HepG2 (cell line): ENCODE results near the gene ZMYND12. TPM values are rescaled to one million over a fixed set of nuclear protein-coding genes. Genes with fewer than 3 reads are reported as not detected.

Source experiments
- ATAC-seq: fragments of 200-7000 bp; cut with Tn5 transposase; 3 replicates; pipeline ENCODE4 v1.9.1; 2020; ENCODE audit warnings: mild to moderate bottlenecking, moderate library complexity
- BruUV-seq: library from RNA; stranded (reverse); fragments of 400-500 nt; replicated peaks from 2 replicates; lab custom pipeline; 2021; lab: Mats Ljungman, UMichigan
- CTCF ChIA-PET: fragments of 300-600 bp; formaldehyde crosslinking; extraction: SDS; loops from one replicate; lab custom pipeline; 2021; ENCODE audit warnings: low total read pairs, inconsistent platforms, low intra/inter-chr PET ratio; lab: Yijun Ruan, JAX
- POLR2A ChIA-PET: fragments of 350-600 bp; sonication (Branson Sonifier 250); formaldehyde crosslinking; loops from one replicate; lab custom pipeline; 2020; ENCODE audit warnings: antibody characterized with exemption, inconsistent platforms; lab: Yijun Ruan, JAX
- DNase-seq: peaks from one replicate; pipeline ENCODE4 v3.0.0-alpha.2; 2015; ENCODE audit warnings: low spot score
- FAIRE-seq: peaks from 3 replicates; lab custom pipeline; 2011; peaks lifted over from hg19 to GRCh38; lab: Jason Lieb, UNC
- H2AFZ ChIP-seq: one replicate; pipeline ENCODE4 v1.6.1; 2011; ENCODE audit warnings: low read length, inconsistent platforms
- H3K27ac ChIP-seq: fragments of 300-600 bp; 3 replicates; pipeline ENCODE4 v1.8.0; 2011; ENCODE audit warnings: mixed run types, mild to moderate bottlenecking, mixed read lengths, low read length, inconsistent platforms; ENCODE audit not compliant: insufficient read depth; ENCODE audit errors: extremely low read length
- H3K27me3 ChIP-seq, 2 experiments: fragments of 200-600 bp in 1 of 2; 2 replicates in 1 of 2; 3 replicates in 1 of 2; pipeline versions ENCODE4 v1.6.0 to v1.8.0; 2011; ENCODE audit warnings: low read length in 2 of 2, mild to moderate bottlenecking in 2 of 2, moderate library complexity in 2 of 2, inconsistent platforms in 1 of 2; ENCODE audit not compliant: insufficient read depth in 2 of 2, control insufficient read depth in 1 of 2
- H3K36me3 ChIP-seq, 2 experiments: fragments of 200-600 bp in 1 of 2; replicated peaks in 1 of 2; 2 replicates in 1 of 2; 3 replicates in 1 of 2; pipeline versions ENCODE4 v1.5.1 to v1.8.0; 2011; ENCODE audit warnings: low read length in 2 of 2, inconsistent platforms in 1 of 2; ENCODE audit not compliant: insufficient read depth in 2 of 2, control insufficient read depth in 1 of 2
- H3K4me1 ChIP-seq: 2 replicates; pipeline ENCODE4 v1.5.1; 2012; ENCODE audit warnings: low read length, inconsistent platforms; ENCODE audit not compliant: insufficient read depth
- H3K4me2 ChIP-seq: 2 replicates; pipeline ENCODE4 v1.6.0; 2011; ENCODE audit warnings: low read depth, low read length, inconsistent platforms
- H3K4me3 ChIP-seq, 3 experiments: fragments of 200-600 bp in 1 of 3; sonication (generic), shearing (Covaris generic) in 1 of 3; replicated peaks in 1 of 3; 2 replicates each; pipeline ENCODE4 v1.5.1; 2011 to 2016; ENCODE audit warnings: low read length in 3 of 3, inconsistent platforms in 2 of 3, low read depth in 2 of 3, mild to moderate bottlenecking in 2 of 3, control low read depth in 1 of 3, mixed read lengths in 1 of 3; ENCODE audit not compliant: insufficient read depth in 1 of 3
- H3K79me2 ChIP-seq: one replicate; pipeline ENCODE4 v1.6.1; 2011; ENCODE audit warnings: low read length, inconsistent platforms; ENCODE audit not compliant: insufficient read depth
- H3K9ac ChIP-seq: 2 replicates; pipeline ENCODE4 v1.6.0; 2011; ENCODE audit warnings: mild to moderate bottlenecking, low read depth, low read length, inconsistent platforms; ENCODE audit not compliant: insufficient read depth
- H3K9me3 ChIP-seq: 2 replicates; pipeline ENCODE4 v1.5.1; 2012; ENCODE audit warnings: mild to moderate bottlenecking, low read length
- H4K20me1 ChIP-seq: 2 replicates; pipeline ENCODE4 v1.6.0; 2011; ENCODE audit warnings: inconsistent platforms, mild to moderate bottlenecking, low read length, moderate library complexity; ENCODE audit not compliant: insufficient read depth
- FOXO1 ChIP-seq: sonication (generic); formaldehyde crosslinking; IDR thresholded peaks from 2 replicates; pipeline ENCODE4 v1.4.0; 2020; ENCODE audit warnings: missing genetic modification reagents
- TEF ChIP-seq: sonication (generic); formaldehyde crosslinking; IDR thresholded peaks from 2 replicates; pipeline ENCODE4 v1.5.0; 2020; ENCODE audit warnings: missing genetic modification reagents
- ZFP90 ChIP-seq: sonication (generic); formaldehyde crosslinking; IDR thresholded peaks from 2 replicates; pipeline ENCODE4 v1.8.0; 2022; ENCODE audit warnings: missing genetic modification reagents, mild to moderate bottlenecking, inconsistent platforms, borderline replicate concordance
- ZNF232 ChIP-seq: sonication (generic); formaldehyde crosslinking; IDR thresholded peaks from 2 replicates; pipeline ENCODE4 v1.4.0; 2020; ENCODE audit warnings: missing genetic modification reagents, borderline replicate concordance
- WGBS: methylation state at CpG from one replicate; pipeline ENCODE4 v1.1.6; 2017; ENCODE audit warnings: low lambda C conversion rate; 5-methylcytosine and 5-hydroxymethylcytosine counted together
- in situ Hi-C: cut with HindIII; loops from 2 replicates; pipeline ENCODE4 v1.10.0; 2017; ENCODE audit warnings: low pct_unique_long_range_greater_than_20kb; ENCODE audit not compliant: extremely low pct_ligation_motif_present
- intact Hi-C: fragments of 100-400 bp; cut with micrococcal nuclease; formaldehyde crosslinking; loops from one replicate; pipeline ENCODE4 v1.10.0; 2022; ENCODE audit not compliant: unreplicated experiment
- polyA plus RNA-seq, 8 experiments: library from polyadenylated mRNA; depleted of rRNA in 3 of 8; stranded (reverse) in 7 of 8; unstranded in 1 of 8; fragments of >200 nt; fragmentation: Illumina TruSeq in 4 of 8; extraction: Trizol in 4 of 8; gene quantifications; 2 replicates each; pipeline versions ENCODE4 v1.2.1 to v1.2.3, GENCODE V29; 2011 to 2016; ENCODE audit warnings: low read depth in 4 of 8, missing spikeins in 1 of 8, mixed read lengths in 1 of 8; ENCODE audit not compliant: insufficient read depth in 1 of 8
- total RNA-seq, 5 experiments: library from RNA; depleted of rRNA; stranded (reverse); fragments of >200 nt; fragmentation: Illumina TruSeq; extraction: Trizol; gene quantifications; 2 replicates each; pipeline ENCODE4 v1.2.3, GENCODE V29; 2016; ENCODE audit warnings: low read depth in 1 of 5
- TF ChIP-seq, protein P1 (sequence below): sonication (generic); formaldehyde crosslinking; IDR thresholded peaks from 2 replicates; pipeline ENCODE4 v1.4.0; 2020; ENCODE audit warnings: mild to moderate bottlenecking, missing genetic modification reagents

Gene ZMYND12
- total and polyA plus RNA-seq, 2 of the 13 experiments (the other 11 are each of a cell fraction or from before 2014, with no cell fraction given), result 0.13 to 0.71 TPM

DNA sequence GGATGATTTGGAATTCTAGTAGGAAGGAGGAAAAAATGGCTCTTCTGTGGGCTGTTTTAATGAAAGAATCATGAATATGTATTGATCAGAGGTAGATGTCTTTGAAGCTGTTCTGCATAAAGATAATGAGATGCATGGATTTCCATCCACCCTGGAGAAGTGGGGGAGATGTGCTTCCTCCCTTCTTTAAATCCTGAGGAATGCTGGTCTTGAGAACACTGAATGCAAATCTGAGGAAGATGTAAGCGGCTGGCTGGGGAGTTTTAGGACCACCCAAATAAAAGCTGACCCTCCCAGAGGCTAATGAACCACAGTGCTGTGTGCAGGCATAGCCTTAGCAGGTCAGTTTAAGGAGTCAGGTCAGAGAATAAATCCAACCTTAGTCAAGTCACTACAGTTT lies 37.3 kb downstream of the ZMYND12 start (continued):
- TF ChIP-seq ZFP90 (CRISPR knock-in tag), result no peak
- no peak for TF ChIP-seq TEF (CRISPR knock-in tag)
- TF ChIP-seq ZNF232, result no peak
- TF ChIP-seq FOXO1 (CRISPR knock-in tag), result no peak
- TF ChIP-seq, all 625 proteins: peak for 0

GRCh38 chr1:42417166-42417565 lies 38.7 kb downstream of the ZMYND12 start:
- H3K36me3 ChIP-seq, result no peaks in the 10 kb centered on the region; a peak in 1 of 5 replicates
- H3K79me2 ChIP-seq, result no peaks in the 10 kb centered on the region
- no peak for FAIRE-seq
- POLR2A ChIA-PET, result no interaction called here
- in situ Hi-C loops (no loop called here), intact Hi-C loops (no loop called here)
- no peak overlapping the region for H3K9ac ChIP-seq
- CTCF ChIA-PET, result no interaction called here
- H3K27ac ChIP-seq, result no peak overlapping the region
- TF ChIP-seq, protein P1, sequence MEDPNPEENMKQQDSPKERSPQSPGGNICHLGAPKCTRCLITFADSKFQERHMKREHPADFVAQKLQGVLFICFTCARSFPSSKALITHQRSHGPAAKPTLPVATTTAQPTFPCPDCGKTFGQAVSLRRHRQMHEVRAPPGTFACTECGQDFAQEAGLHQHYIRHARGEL (CRISPR knock-in tag), result no peak
- WGBS, result 36% methylated on average over 3 of the region's 3 CpGs
- no peaks in the 10 kb centered on the region for H3K9me3 ChIP-seq
- H3K4me1 ChIP-seq, result no peaks in the 10 kb centered on the region
- H4K20me1 ChIP-seq, result no peaks in the 10 kb centered on the region
- H3K27me3 ChIP-seq, result peaks cover 0 to 15% of the 10 kb centered on the region in 2 experiments; a peak in 1 of 5 replicates
- no TSS peak for BruUV-seq
- no peak overlapping the region for H2AFZ ChIP-seq
- no peak for DNase-seq
- no peak overlapping the region for H3K4me3 ChIP-seq
- ATAC-seq, result no peak
- H3K4me2 ChIP-seq, result no peak overlapping the region
